Memory B cell (primary cell): Measurements from ENCODE around the gene NCBP2.

Experiments used
- ATAC-seq: fragments of 150-1000 bp; cut with Tn5 transposase; 2 replicates; pipeline ENCODE4 v1.10.0; 2021; ENCODE audit warnings: low read depth, mild to moderate bottlenecking, moderate library complexity
- DNase-seq, 2 donors: peaks; one replicate each; pipeline ENCODE4 v3.0.0; 2022; ENCODE audit warnings: low spot score in 2 of 2
- H3K27ac Mint-ChIP-seq: one replicate; pipeline ENCODE4 v1.8.0; 2022; ENCODE audit warnings: mild to moderate bottlenecking, moderate library complexity, mixed read lengths
- H3K27me3 Mint-ChIP-seq: one replicate; pipeline ENCODE4 v1.8.0; 2022; ENCODE audit warnings: mixed read lengths
- H3K36me3 Mint-ChIP-seq: one replicate; pipeline ENCODE4 v1.8.0; 2022; ENCODE audit warnings: mild to moderate bottlenecking, mixed read lengths
- H3K4me1 Mint-ChIP-seq: one replicate; pipeline ENCODE4 v1.8.0; 2022; ENCODE audit warnings: mixed read lengths
- H3K4me3 Mint-ChIP-seq: one replicate; pipeline ENCODE4 v1.8.0; 2022; ENCODE audit warnings: mild to moderate bottlenecking, moderate library complexity, mixed read lengths
- H3K9me3 Mint-ChIP-seq: one replicate; pipeline ENCODE4 v1.8.0; 2022; ENCODE audit warnings: mixed read lengths

Gene NCBP2

GRCh38 chr3:196974661-196975060 lies 32.3 kb upstream of the NCBP2 start:
- Mint-ChIP-seq H3K27me3 (no peaks in the 10 kb centered on the region), H3K4me3 (no peak overlapping the region), H3K27ac (no peak overlapping the region), H3K36me3 (no peaks in the 10 kb centered on the region), H3K4me1 (peaks cover 8% of the 10 kb centered on the region), H3K9me3 (no peaks in the 10 kb centered on the region)
- DNase-seq (no peak), ATAC-seq (no peak)

- Mint-ChIP-seq H3K36me3 (no peaks in the 10 kb centered on the region), H3K27ac (no peak overlapping the region), H3K4me3 (peak overlapping the region; percentile 83), H3K27me3 (no peaks in the 10 kb centered on the region), H3K4me1 (peaks cover 12% of the 10 kb centered on the region), H3K9me3 (no peaks in the 10 kb centered on the region)
- ATAC-seq (no peak), DNase-seq (no peak)
Measured at GRCh38 chr3:196971094-196971698, 28.9 kb upstream of the NCBP2 start.

- ATAC-seq (no peak), DNase-seq (no peak)
- peaks cover 12% of the 10 kb centered on the region for H3K4me1 Mint-ChIP-seq
- H3K27ac Mint-ChIP-seq: peak overlapping the region; percentile 12
- no peaks in the 10 kb centered on the region for H3K9me3 Mint-ChIP-seq
- H3K4me3 Mint-ChIP-seq: peak overlapping the region; percentile 83
- H3K27me3 Mint-ChIP-seq: no peaks in the 10 kb centered on the region
- H3K36me3 Mint-ChIP-seq: no peaks in the 10 kb centered on the region
Measured at GRCh38 chr3:196970547-196971093, 28.3 kb upstream of the NCBP2 start.

- Mint-ChIP-seq H3K9me3 (no peaks in the 10 kb centered on the region), H3K36me3 (no peaks in the 10 kb centered on the region), H3K4me3 (peak overlapping the region; percentile 83), H3K27ac (peak overlapping the region; percentile 12), H3K27me3 (no peaks in the 10 kb centered on the region), H3K4me1 (peaks cover 15% of the 10 kb centered on the region)
- peak; percentile 72 for ATAC-seq
- DNase-seq: peak; percentile 73 to 87
Measured at GRCh38 chr3:196969660-196970546, 27.6 kb upstream of the NCBP2 start.

- DNase-seq: peak; percentile 48 to 63
- no peak overlapping the region for H3K27ac Mint-ChIP-seq
Measured at GRCh38 chr3:196969134-196969659, 26.9 kb upstream of the NCBP2 start.

GRCh38 chr3:196968233-196969133 lies 26.2 kb upstream of the NCBP2 start, which contains the start of gene PIGZ:
Gene PIGZ (minus strand): TSS chr3:196968833. CDS start chr3:196952031, 16,802 bp downstream.
- Mint-ChIP-seq H3K4me1 (peaks cover 18% of the 10 kb centered on the region), H3K27me3 (no peaks in the 10 kb centered on the region), H3K27ac (no peak within 1 kb of the TSS), H3K9me3 (no peaks in the 10 kb centered on the region), H3K4me3 (peak within 1 kb of the TSS; percentile 91), H3K36me3 (no peaks in the 10 kb centered on the region)
- peak; percentile 72 for ATAC-seq
- peak; percentile 26 to 63 for DNase-seq

More at GRCh38 chr3:196969134-196969659, 26.9 kb upstream of the NCBP2 start:
- H3K4me3 Mint-ChIP-seq: peak overlapping the region; percentile 91
- ATAC-seq: peak; percentile 54
- H3K4me1 Mint-ChIP-seq: peaks cover 15% of the 10 kb centered on the region
- H3K27me3 Mint-ChIP-seq: no peaks in the 10 kb centered on the region
- H3K9me3 Mint-ChIP-seq: no peaks in the 10 kb centered on the region
- no peaks in the 10 kb centered on the region for H3K36me3 Mint-ChIP-seq

- H3K4me1 Mint-ChIP-seq: peaks cover 26% of the 10 kb centered on the region
- no peak overlapping the region for H3K27ac Mint-ChIP-seq
Measured at GRCh38 chr3:196967412-196968232, 25.3 kb upstream of the NCBP2 start.

GRCh38 chr3:196966526-196967401 lies 24.4 kb upstream of the NCBP2 start:
- H3K4me1 Mint-ChIP-seq: peaks cover 34% of the 10 kb centered on the region
- H3K27ac Mint-ChIP-seq: no peak overlapping the region
- no peaks in the 10 kb centered on the region for H3K36me3 Mint-ChIP-seq
- H3K9me3 Mint-ChIP-seq: no peaks in the 10 kb centered on the region
- H3K4me3 Mint-ChIP-seq: peak overlapping the region; percentile 14
- no peak for DNase-seq
- no peaks in the 10 kb centered on the region for H3K27me3 Mint-ChIP-seq
- ATAC-seq: no peak

More at GRCh38 chr3:196967412-196968232, 25.3 kb upstream of the NCBP2 start:
- H3K4me3 Mint-ChIP-seq: peak overlapping the region; percentile 70
- no peaks in the 10 kb centered on the region for H3K27me3 Mint-ChIP-seq
- no peak for ATAC-seq
- H3K9me3 Mint-ChIP-seq: no peaks in the 10 kb centered on the region
- DNase-seq: no peak
- no peaks in the 10 kb centered on the region for H3K36me3 Mint-ChIP-seq

GRCh38 chr3:196965804-196966173 lies 23.5 kb upstream of the NCBP2 start:
- ATAC-seq (no peak), DNase-seq (no peak)
- Mint-ChIP-seq H3K9me3 (no peaks in the 10 kb centered on the region), H3K27ac (no peak overlapping the region), H3K4me1 (peaks cover 32% of the 10 kb centered on the region), H3K4me3 (no peak overlapping the region), H3K36me3 (no peaks in the 10 kb centered on the region), H3K27me3 (no peaks in the 10 kb centered on the region)

GRCh38 chr3:196965112-196965803 lies 22.9 kb upstream of the NCBP2 start:
- ATAC-seq (no peak), DNase-seq (no peak)
- H3K27me3 Mint-ChIP-seq: no peaks in the 10 kb centered on the region
- H3K4me1 Mint-ChIP-seq: peaks cover 26% of the 10 kb centered on the region
- H3K36me3 Mint-ChIP-seq: no peaks in the 10 kb centered on the region
- no peak overlapping the region for H3K27ac Mint-ChIP-seq
- no peak overlapping the region for H3K4me3 Mint-ChIP-seq
- no peaks in the 10 kb centered on the region for H3K9me3 Mint-ChIP-seq

GRCh38 chr3:196963631-196963953 lies 21.3 kb upstream of the NCBP2 start:
- peaks cover 26% of the 10 kb centered on the region for H3K4me1 Mint-ChIP-seq
- no peaks in the 10 kb centered on the region for H3K36me3 Mint-ChIP-seq
- no peak overlapping the region for H3K4me3 Mint-ChIP-seq
- DNase-seq (no peak), ATAC-seq (no peak)
- no peaks in the 10 kb centered on the region for H3K9me3 Mint-ChIP-seq
- peak overlapping the region; percentile 18 for H3K27ac Mint-ChIP-seq
- H3K27me3 Mint-ChIP-seq: no peaks in the 10 kb centered on the region
